ENCODE measurements around the gene EIF4G3.

GRCh38 chr1:20868263-20868662, 308.4 kb downstream of the EIF4G3 start:
- TF ChIP-seq POLR2A (IDR thresholded peaks at IDR 0.05): no peak
- TF ChIP-seq CTCF (IDR thresholded peaks at IDR 0.05): no peak
